ENCODE data around the gene VARS1. TPM values are rescaled to one million over a fixed set of nuclear protein-coding genes. Genes with fewer than 3 reads are reported as not detected.

VARS1 gene
- total and polyA plus RNA-seq, 10 donors = 31.1 to 97.3 (median 49.4) TPM

DNA sequence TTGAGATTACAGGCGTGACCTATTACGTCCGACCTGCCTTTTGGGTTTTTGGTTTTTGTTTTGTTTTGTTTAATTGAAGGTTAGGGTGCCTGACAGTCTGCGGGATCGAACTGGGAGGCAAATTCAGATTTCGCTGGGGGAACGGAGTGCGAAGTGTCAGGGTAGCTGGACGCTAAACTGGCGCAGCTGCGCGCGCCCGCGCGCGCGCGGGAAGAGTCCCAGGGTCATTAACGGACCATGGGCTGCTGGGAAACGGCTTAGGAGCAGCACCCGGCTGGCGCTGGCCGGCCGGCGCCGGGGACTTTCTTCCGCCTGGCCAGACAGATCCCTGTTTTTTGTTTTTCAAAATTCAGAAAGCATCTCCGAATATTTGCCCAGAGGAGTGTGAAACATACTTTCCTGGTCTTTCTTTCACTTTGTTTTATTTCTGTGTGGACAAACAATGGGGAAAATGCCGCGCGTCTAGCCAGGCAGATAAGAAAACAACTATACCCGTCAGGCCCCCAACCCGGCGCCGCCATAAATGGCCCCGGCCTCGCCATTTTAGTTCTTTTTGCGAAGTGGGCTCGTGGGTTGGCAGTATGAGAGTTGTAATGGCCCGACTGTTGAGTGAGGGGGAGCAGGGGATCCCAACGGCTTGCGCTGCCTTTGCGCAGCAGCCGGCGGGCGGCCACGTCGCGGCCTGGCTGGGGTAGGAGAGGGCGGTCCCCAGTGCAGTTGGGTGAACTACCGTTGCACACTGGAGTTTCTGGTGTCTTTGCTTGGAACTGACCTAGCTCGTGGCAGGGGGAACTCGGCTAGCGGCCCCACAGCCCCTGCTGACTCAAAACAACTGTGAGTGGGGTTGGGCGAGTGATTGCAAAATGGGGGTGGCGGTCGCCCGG, 39.1 kb upstream of the VARS1 start:
- peaks cover 0 to 37% (median 26%) of the 10 kb centered on the region in 6 donors for H3K36me3 ChIP-seq
- TF ChIP-seq POLR2AphosphoS5 (IDR thresholded peaks at IDR 0.05) (peak; percentile 82 to 90 (median 89)), POLR2A (IDR thresholded peaks at IDR 0.05) (peak in 2 of 3 donors; percentile 9 to 66)
- TF ChIP-seq, protein P1, sequence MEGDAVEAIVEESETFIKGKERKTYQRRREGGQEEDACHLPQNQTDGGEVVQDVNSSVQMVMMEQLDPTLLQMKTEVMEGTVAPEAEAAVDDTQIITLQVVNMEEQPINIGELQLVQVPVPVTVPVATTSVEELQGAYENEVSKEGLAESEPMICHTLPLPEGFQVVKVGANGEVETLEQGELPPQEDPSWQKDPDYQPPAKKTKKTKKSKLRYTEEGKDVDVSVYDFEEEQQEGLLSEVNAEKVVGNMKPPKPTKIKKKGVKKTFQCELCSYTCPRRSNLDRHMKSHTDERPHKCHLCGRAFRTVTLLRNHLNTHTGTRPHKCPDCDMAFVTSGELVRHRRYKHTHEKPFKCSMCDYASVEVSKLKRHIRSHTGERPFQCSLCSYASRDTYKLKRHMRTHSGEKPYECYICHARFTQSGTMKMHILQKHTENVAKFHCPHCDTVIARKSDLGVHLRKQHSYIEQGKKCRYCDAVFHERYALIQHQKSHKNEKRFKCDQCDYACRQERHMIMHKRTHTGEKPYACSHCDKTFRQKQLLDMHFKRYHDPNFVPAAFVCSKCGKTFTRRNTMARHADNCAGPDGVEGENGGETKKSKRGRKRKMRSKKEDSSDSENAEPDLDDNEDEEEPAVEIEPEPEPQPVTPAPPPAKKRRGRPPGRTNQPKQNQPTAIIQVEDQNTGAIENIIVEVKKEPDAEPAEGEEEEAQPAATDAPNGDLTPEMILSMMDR (IDR thresholded peaks at IDR 0.05 in 8 of 11, conservative IDR thresholded peaks at IDR 0.05 in 3 of 11) = peak in 1 of 11 experiments; percentile 16
- WGBS, 5 donors = 0 to 1% (median 0%) methylated on average over 45 to 59 of the region's 59 CpGs
- peak; percentile 94 for DNase-seq
- no peaks in the 10 kb centered on the region for H3K27me3 ChIP-seq (replicated peaks in 1 of 7)
- H3K4me3 ChIP-seq = peak overlapping the region; percentile 71 to 92 (median 79)
- peaks cover 49 to 90% (median 81%) of the 10 kb centered on the region in 6 donors for H3K4me1 ChIP-seq
- H3K27ac ChIP-seq = peak overlapping the region; percentile 92 to 98 (median 96)
- intact Hi-C loops (cut with DNase I; ENCODE audit: low total_unique reads) = no loop called here
- H3K9me3 ChIP-seq = no peaks in the 10 kb centered on the region

- H3K27me3 ChIP-seq (replicated peaks in 1 of 7) = no peaks in the 10 kb centered on the region
- H3K9me3 ChIP-seq = no peaks in the 10 kb centered on the region
- peak overlapping the region in 5 of 8 donors; percentile 47 to 82 (median 53) for H3K4me3 ChIP-seq
- peak; percentile 76 for DNase-seq
- TF ChIP-seq POLR2AphosphoS5 (IDR thresholded peaks at IDR 0.05) (no peak), POLR2A (IDR thresholded peaks at IDR 0.05) (no peak)
- TF ChIP-seq, protein P1 (IDR thresholded peaks at IDR 0.05 in 8 of 11, conservative IDR thresholded peaks at IDR 0.05 in 3 of 11) = no peak
- WGBS, 5 donors = 73 to 90% (median 82%) methylated on average over 15 of the region's 15 CpGs
- H3K27ac ChIP-seq = peak overlapping the region in 7 of 8 donors; percentile 94 to 98 (median 96)
- H3K4me1 ChIP-seq = peaks cover 31 to 65% (median 56%) of the 10 kb centered on the region in 6 donors
- intact Hi-C loops (cut with DNase I; ENCODE audit: low total_unique reads) = no loop called here
- H3K36me3 ChIP-seq = peaks cover 0 to 6% (median 0%) of the 10 kb centered on the region in 6 donors
Observed at GRCh38 chr6:31831350-31832215, 36.0 kb upstream of the VARS1 start.

- intact Hi-C loops (cut with DNase I; ENCODE audit: low total_unique reads) = no loop called here
- DNase-seq = no peak
- Histone ChIP-seq H3K4me1 (peaks cover 30 to 65% (median 56%) of the 10 kb centered on the region in 6 donors), H3K9me3 (no peaks in the 10 kb centered on the region), H3K27me3 (replicated peaks in 1 of 7) (no peaks in the 10 kb centered on the region), H3K4me3 (peak overlapping the region; percentile 47 to 82 (median 54)), H3K36me3 (no peaks in the 10 kb centered on the region), H3K27ac (peak overlapping the region; percentile 46 to 98 (median 94))
- TF ChIP-seq, protein P1 (IDR thresholded peaks at IDR 0.05 in 8 of 11, conservative IDR thresholded peaks at IDR 0.05 in 3 of 11) = no peak
- TF ChIP-seq POLR2A (IDR thresholded peaks at IDR 0.05) = no peak
- no peak for TF ChIP-seq POLR2AphosphoS5 (IDR thresholded peaks at IDR 0.05)
- 47 to 63% (median 53%) methylated on average over 6 of the region's 6 CpGs for WGBS, 5 donors
Observed at GRCh38 chr6:31830886-31831335, 35.4 kb upstream of the VARS1 start.
